ENCODE results near the gene MFAP5. TPM values are rescaled to one million over a fixed set of nuclear protein-coding genes. Genes with fewer than 3 reads are reported as not detected.

Gene MFAP5
- total RNA-seq, 1 donor: 259 TPM

DNA sequence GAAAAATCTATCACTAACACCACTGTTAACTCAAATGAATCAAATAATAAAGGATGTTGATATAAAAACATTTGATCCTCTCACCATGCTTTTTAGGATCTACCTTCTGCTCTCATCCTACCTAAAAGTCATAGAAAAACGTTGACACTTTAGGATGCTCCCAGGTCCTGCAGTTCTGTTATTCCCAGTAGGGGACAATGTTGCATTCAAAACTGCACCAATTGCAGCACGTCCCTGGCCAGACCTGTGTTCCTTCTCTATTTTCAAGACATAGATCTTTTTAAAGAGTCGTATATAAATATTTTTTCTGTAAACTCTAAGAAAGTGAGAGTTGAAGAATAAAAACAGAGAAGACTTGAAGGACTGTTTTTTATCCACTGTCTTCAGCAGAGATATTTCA is 58.8 kb downstream of the MFAP5 start:
- no peak for DNase-seq (ENCODE audit: low read depth)
- H3K4me3 ChIP-seq (ENCODE audit: low read depth, low read length): no peak overlapping the region
- TF ChIP-seq, protein P1, sequence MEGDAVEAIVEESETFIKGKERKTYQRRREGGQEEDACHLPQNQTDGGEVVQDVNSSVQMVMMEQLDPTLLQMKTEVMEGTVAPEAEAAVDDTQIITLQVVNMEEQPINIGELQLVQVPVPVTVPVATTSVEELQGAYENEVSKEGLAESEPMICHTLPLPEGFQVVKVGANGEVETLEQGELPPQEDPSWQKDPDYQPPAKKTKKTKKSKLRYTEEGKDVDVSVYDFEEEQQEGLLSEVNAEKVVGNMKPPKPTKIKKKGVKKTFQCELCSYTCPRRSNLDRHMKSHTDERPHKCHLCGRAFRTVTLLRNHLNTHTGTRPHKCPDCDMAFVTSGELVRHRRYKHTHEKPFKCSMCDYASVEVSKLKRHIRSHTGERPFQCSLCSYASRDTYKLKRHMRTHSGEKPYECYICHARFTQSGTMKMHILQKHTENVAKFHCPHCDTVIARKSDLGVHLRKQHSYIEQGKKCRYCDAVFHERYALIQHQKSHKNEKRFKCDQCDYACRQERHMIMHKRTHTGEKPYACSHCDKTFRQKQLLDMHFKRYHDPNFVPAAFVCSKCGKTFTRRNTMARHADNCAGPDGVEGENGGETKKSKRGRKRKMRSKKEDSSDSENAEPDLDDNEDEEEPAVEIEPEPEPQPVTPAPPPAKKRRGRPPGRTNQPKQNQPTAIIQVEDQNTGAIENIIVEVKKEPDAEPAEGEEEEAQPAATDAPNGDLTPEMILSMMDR (IDR thresholded peaks at IDR 0.05; ENCODE audit: insufficient read depth, low read length): peak; percentile 38

DNA sequence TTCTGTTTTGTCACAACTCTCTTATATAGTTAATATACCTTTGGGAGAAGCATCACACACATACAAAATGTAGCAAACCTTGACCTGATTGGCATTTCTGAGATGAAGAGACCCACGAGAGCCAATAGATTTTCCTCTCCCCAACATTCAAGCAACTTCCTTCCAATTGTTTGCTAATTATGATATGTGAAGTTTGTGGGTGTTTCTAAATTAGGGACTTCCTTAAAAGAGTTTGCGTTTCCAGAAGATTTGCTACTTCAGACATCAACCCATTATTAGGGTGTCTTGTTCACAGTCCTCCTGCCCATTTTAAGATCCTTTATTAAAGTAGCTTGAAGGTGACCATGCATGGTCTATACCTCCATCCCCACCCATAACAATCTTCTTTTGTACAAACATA is 59.3 kb downstream of the MFAP5 start:
- no peak overlapping the region for H3K4me3 ChIP-seq (ENCODE audit: low read depth, low read length)
- TF ChIP-seq, protein P1 (IDR thresholded peaks at IDR 0.05; ENCODE audit: insufficient read depth, low read length): no peak
- DNase-seq (ENCODE audit: low read depth): no peak

DNA sequence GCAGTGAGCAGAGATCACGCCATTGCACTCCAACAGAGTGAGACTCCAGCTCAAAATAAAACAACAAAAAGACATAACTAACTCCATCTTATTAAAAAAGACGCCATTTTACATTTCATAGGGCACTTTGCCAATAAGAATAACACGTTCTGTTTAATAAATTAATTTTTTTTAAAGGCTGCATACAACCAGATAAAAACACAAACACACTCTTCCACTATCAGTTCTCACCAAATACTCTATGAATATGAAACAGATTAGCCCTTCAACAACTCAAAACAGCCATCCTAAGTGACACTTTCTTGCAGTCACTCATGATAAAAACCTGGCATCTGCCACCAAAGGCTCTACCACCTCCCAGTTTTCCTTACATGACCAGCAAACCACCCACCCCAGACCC is 66.1 kb downstream of the MFAP5 start:
- no peak overlapping the region for H3K4me3 ChIP-seq (ENCODE audit: low read depth, low read length)
- TF ChIP-seq, protein P1 (IDR thresholded peaks at IDR 0.05; ENCODE audit: insufficient read depth, low read length): no peak
- DNase-seq (ENCODE audit: low read depth): no peak

Small RNA genes within 50 kb of the gene (small RNA-seq; reads per million reads assigned to genes)
- gene RF00564: not detected

Other genes starting within 250 kb of the MFAP5 start
- gene CLEC6A, start 206.9 kb downstream of the MFAP5 start, total RNA-seq (ENCODE audit: low replicate concordance): not detected in 2 replicates
- gene CLEC4D, start 149.3 kb downstream of the MFAP5 start, total RNA-seq (ENCODE audit: low replicate concordance): not detected in 2 replicates
- not detected in 2 replicates for gene CLEC4E, start 121.9 kb downstream of the MFAP5 start, total RNA-seq (ENCODE audit: low replicate concordance)
- not detected in 2 replicates for gene AICDA, start 50.0 kb downstream of the MFAP5 start, total RNA-seq (ENCODE audit: low replicate concordance)
- gene RIMKLB, start 35.2 kb upstream of the MFAP5 start, total RNA-seq (ENCODE audit: low replicate concordance): 23.2 and 49.1 TPM in 2 replicates
- gene A2ML1, start 159.8 kb upstream of the MFAP5 start, total RNA-seq (ENCODE audit: low replicate concordance): under 0.01 TPM in 1 of 2 replicates, not detected in the other

Data from fibroblast of the aortic adventitia (primary cell).